ENCODE results near the gene RASAL2.
"Not testable (repeated sequence)": the region's sequence is repeated elsewhere in the genome, so short reads cannot be mapped to it uniquely, and the experiment has no call there.

RASAL2 gene

GRCh38 chr1:178501705-178502329, 407.9 kb downstream of the RASAL2 start:
- H3K9me3 ChIP-seq (ENCODE audit: control insufficient read depth, insufficient read depth, low read length): no peaks in the 10 kb centered on the region
- H3K27me3 ChIP-seq (ENCODE audit: control insufficient read depth, insufficient read depth, low read length): no peaks in the 10 kb centered on the region
- H3K4me1 ChIP-seq (ENCODE audit: control insufficient read depth, insufficient read depth, low read length): no peaks in the 10 kb centered on the region
- no peak overlapping the region for H3K4me3 ChIP-seq (ENCODE audit: low read depth, low read length)
- H3K9ac ChIP-seq (ENCODE audit: low read depth, low read length): no peak overlapping the region
- H3K36me3 ChIP-seq (ENCODE audit: control insufficient read depth, insufficient read depth, low read length): no peaks in the 10 kb centered on the region

- H3K9ac ChIP-seq (ENCODE audit: low read depth, low read length): no peak overlapping the region
- H3K36me3 ChIP-seq (ENCODE audit: control insufficient read depth, insufficient read depth, low read length): no peaks in the 10 kb centered on the region
- H3K27me3 ChIP-seq (ENCODE audit: control insufficient read depth, insufficient read depth, low read length): no peaks in the 10 kb centered on the region
- H3K4me1 ChIP-seq (ENCODE audit: control insufficient read depth, insufficient read depth, low read length): no peaks in the 10 kb centered on the region
- no peak overlapping the region for H3K4me3 ChIP-seq (ENCODE audit: low read depth, low read length)
- no peaks in the 10 kb centered on the region for H3K9me3 ChIP-seq (ENCODE audit: control insufficient read depth, insufficient read depth, low read length)
Observed at GRCh38 chr1:178502330-178502714, 408.4 kb downstream of the RASAL2 start.

- no peaks in the 10 kb centered on the region for H3K27me3 ChIP-seq (ENCODE audit: control insufficient read depth, insufficient read depth, low read length)
- H3K4me3 ChIP-seq (ENCODE audit: low read depth, low read length): no peak overlapping the region
- H3K9me3 ChIP-seq (ENCODE audit: control insufficient read depth, insufficient read depth, low read length): no peaks in the 10 kb centered on the region
- H3K36me3 ChIP-seq (ENCODE audit: control insufficient read depth, insufficient read depth, low read length): no peaks in the 10 kb centered on the region
- H3K4me1 ChIP-seq (ENCODE audit: control insufficient read depth, insufficient read depth, low read length): no peaks in the 10 kb centered on the region
- H3K9ac ChIP-seq (ENCODE audit: low read depth, low read length): no peak overlapping the region
Observed at GRCh38 chr1:178502856-178503255, 409.0 kb downstream of the RASAL2 start.

GRCh38 chr1:178503316-178503715, 409.4 kb downstream of the RASAL2 start:
- not testable (repeated sequence) for H3K9ac ChIP-seq (ENCODE audit: low read depth, low read length); H3K4me3 ChIP-seq (ENCODE audit: low read depth, low read length); H3K27me3 ChIP-seq (ENCODE audit: control insufficient read depth, insufficient read depth, low read length); H3K4me1 ChIP-seq (ENCODE audit: control insufficient read depth, insufficient read depth, low read length); H3K9me3 ChIP-seq (ENCODE audit: control insufficient read depth, insufficient read depth, low read length); H3K36me3 ChIP-seq (ENCODE audit: control insufficient read depth, insufficient read depth, low read length)

GRCh38 chr1:178503849-178504248, 409.9 kb downstream of the RASAL2 start:
- H3K4me3 ChIP-seq (ENCODE audit: low read depth, low read length): no peak overlapping the region
- no peaks in the 10 kb centered on the region for H3K27me3 ChIP-seq (ENCODE audit: control insufficient read depth, insufficient read depth, low read length)
- H3K4me1 ChIP-seq (ENCODE audit: control insufficient read depth, insufficient read depth, low read length): no peaks in the 10 kb centered on the region
- H3K9me3 ChIP-seq (ENCODE audit: control insufficient read depth, insufficient read depth, low read length): no peaks in the 10 kb centered on the region
- no peak overlapping the region for H3K9ac ChIP-seq (ENCODE audit: low read depth, low read length)
- H3K36me3 ChIP-seq (ENCODE audit: control insufficient read depth, insufficient read depth, low read length): no peaks in the 10 kb centered on the region

- H3K36me3 ChIP-seq (ENCODE audit: control insufficient read depth, insufficient read depth, low read length): no peaks in the 10 kb centered on the region
- H3K4me3 ChIP-seq (ENCODE audit: low read depth, low read length): no peak overlapping the region
- H3K27me3 ChIP-seq (ENCODE audit: control insufficient read depth, insufficient read depth, low read length): no peaks in the 10 kb centered on the region
- H3K9ac ChIP-seq (ENCODE audit: low read depth, low read length): no peak overlapping the region
- no peaks in the 10 kb centered on the region for H3K9me3 ChIP-seq (ENCODE audit: control insufficient read depth, insufficient read depth, low read length)
- H3K4me1 ChIP-seq (ENCODE audit: control insufficient read depth, insufficient read depth, low read length): no peaks in the 10 kb centered on the region
Observed at GRCh38 chr1:178504286-178504685, 410.4 kb downstream of the RASAL2 start.

- Histone ChIP-seq H3K4me3 (ENCODE audit: low read depth, low read length) (no peak overlapping the region), H3K9ac (ENCODE audit: low read depth, low read length) (no peak overlapping the region), H3K4me1 (ENCODE audit: control insufficient read depth, insufficient read depth, low read length) (no peaks in the 10 kb centered on the region), H3K27me3 (ENCODE audit: control insufficient read depth, insufficient read depth, low read length) (no peaks in the 10 kb centered on the region), H3K36me3 (ENCODE audit: control insufficient read depth, insufficient read depth, low read length) (no peaks in the 10 kb centered on the region), H3K9me3 (ENCODE audit: control insufficient read depth, insufficient read depth, low read length) (no peaks in the 10 kb centered on the region)
Observed at GRCh38 chr1:178506177-178506576, 412.3 kb downstream of the RASAL2 start.

- H3K9ac ChIP-seq (ENCODE audit: low read depth, low read length): no peak overlapping the region
- no peaks in the 10 kb centered on the region for H3K4me1 ChIP-seq (ENCODE audit: control insufficient read depth, insufficient read depth, low read length)
- H3K36me3 ChIP-seq (ENCODE audit: control insufficient read depth, insufficient read depth, low read length): no peaks in the 10 kb centered on the region
- no peak overlapping the region for H3K4me3 ChIP-seq (ENCODE audit: low read depth, low read length)
- H3K9me3 ChIP-seq (ENCODE audit: control insufficient read depth, insufficient read depth, low read length): no peaks in the 10 kb centered on the region
- H3K27me3 ChIP-seq (ENCODE audit: control insufficient read depth, insufficient read depth, low read length): no peaks in the 10 kb centered on the region
Observed at GRCh38 chr1:178506669-178507068, 412.8 kb downstream of the RASAL2 start.

GRCh38 chr1:178509414-178510007, 415.6 kb downstream of the RASAL2 start:
- Histone ChIP-seq H3K4me1 (ENCODE audit: control insufficient read depth, insufficient read depth, low read length) (no peaks in the 10 kb centered on the region), H3K27me3 (ENCODE audit: control insufficient read depth, insufficient read depth, low read length) (no peaks in the 10 kb centered on the region), H3K4me3 (ENCODE audit: low read depth, low read length) (no peak overlapping the region)

GRCh38 chr1:178510155-178510554, 416.3 kb downstream of the RASAL2 start:
- Histone ChIP-seq H3K36me3 (ENCODE audit: control insufficient read depth, insufficient read depth, low read length) (no peaks in the 10 kb centered on the region), H3K9me3 (ENCODE audit: control insufficient read depth, insufficient read depth, low read length) (no peaks in the 10 kb centered on the region), H3K4me1 (ENCODE audit: control insufficient read depth, insufficient read depth, low read length) (no peaks in the 10 kb centered on the region), H3K4me3 (ENCODE audit: low read depth, low read length) (no peak overlapping the region), H3K9ac (ENCODE audit: low read depth, low read length) (no peak overlapping the region), H3K27me3 (ENCODE audit: control insufficient read depth, insufficient read depth, low read length) (no peaks in the 10 kb centered on the region)

More at GRCh38 chr1:178509414-178510007, 415.6 kb downstream of the RASAL2 start:
- Histone ChIP-seq H3K9ac (ENCODE audit: low read depth, low read length) (no peak overlapping the region), H3K9me3 (ENCODE audit: control insufficient read depth, insufficient read depth, low read length) (no peaks in the 10 kb centered on the region), H3K36me3 (ENCODE audit: control insufficient read depth, insufficient read depth, low read length) (no peaks in the 10 kb centered on the region)

GRCh38 chr1:178512566-178513277, 418.8 kb downstream of the RASAL2 start, which contains the start of gene TEX35:
Gene TEX35, plus strand, starts transcription at chr1:178513109. Its CDS starts 80 bp downstream, at chr1:178513189.
- H3K9me3 ChIP-seq (ENCODE audit: control insufficient read depth, insufficient read depth, low read length): no peaks in the 10 kb centered on the region
- no peak within 1 kb of the TSS for H3K4me3 ChIP-seq (ENCODE audit: low read depth, low read length)
- H3K27me3 ChIP-seq (ENCODE audit: control insufficient read depth, insufficient read depth, low read length): no peaks in the 10 kb centered on the region
- no peaks in the 10 kb centered on the region for H3K36me3 ChIP-seq (ENCODE audit: control insufficient read depth, insufficient read depth, low read length)
- H3K4me1 ChIP-seq (ENCODE audit: control insufficient read depth, insufficient read depth, low read length): no peaks in the 10 kb centered on the region
- H3K9ac ChIP-seq (ENCODE audit: low read depth, low read length): no peak within 1 kb of the TSS

Measured in iPS-15b (cell line).